Measurements from ENCODE around the gene TMC5.

DNA sequence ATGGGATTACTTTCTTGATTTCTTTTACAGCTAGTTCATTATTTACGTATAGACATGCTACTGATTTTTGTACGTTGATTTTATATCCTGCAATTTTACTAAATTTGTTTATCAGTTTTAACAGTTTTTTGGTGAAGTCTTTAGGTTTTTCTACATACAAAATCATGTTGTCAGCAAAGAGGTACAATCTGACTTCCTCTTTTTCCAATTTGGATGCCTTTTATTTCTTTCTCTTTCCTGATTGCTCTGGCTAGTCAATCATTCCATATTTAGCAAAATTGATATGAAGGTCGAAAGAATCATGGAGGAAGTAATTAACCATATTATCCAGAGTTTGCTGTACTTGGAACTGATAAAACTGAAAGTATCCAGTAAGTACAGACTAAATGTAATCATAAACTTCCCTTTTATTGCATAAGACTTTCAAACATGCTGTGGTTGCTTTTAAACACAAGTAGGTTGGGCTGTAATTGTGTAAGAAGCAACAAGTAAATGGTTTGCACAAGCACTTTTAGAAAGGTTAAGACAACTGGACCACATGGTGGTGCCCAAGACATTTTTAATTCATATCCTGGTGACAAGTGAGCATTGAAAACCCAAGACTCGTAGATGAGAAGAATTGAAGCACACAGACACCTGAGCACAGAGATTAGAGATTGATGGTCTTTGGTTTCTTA lies 95.8 kb downstream of the TMC5 start:
- no peak for TF ChIP-seq CTCF (IDR thresholded peaks at IDR 0.05)
- TF ChIP-seq POLR2A (IDR thresholded peaks at IDR 0.05) = no peak

Data from sigmoid colon (tissue), 3 donors.